HUES48 (cell line): ENCODE measurements around the gene FXR2.

Experiments used
- H3K27ac ChIP-seq: one replicate; pipeline ENCODE4 v1.7.0; 2013; ENCODE audit warnings: low read depth, low read length, inconsistent platforms
- H3K27me3 ChIP-seq: 2 replicates; pipeline ENCODE4 v1.6.1; 2013; ENCODE audit warnings: mild to moderate bottlenecking, low read length; ENCODE audit not compliant: control insufficient read depth, insufficient read depth
- H3K36me3 ChIP-seq: 2 replicates; pipeline ENCODE4 v1.6.1; 2013; ENCODE audit warnings: low read length; ENCODE audit not compliant: control insufficient read depth, insufficient read depth
- H3K4me1 ChIP-seq: 2 replicates; pipeline ENCODE4 v1.6.1; 2013; ENCODE audit warnings: mild to moderate bottlenecking, low read length; ENCODE audit not compliant: control insufficient read depth, insufficient read depth
- H3K4me3 ChIP-seq: 2 replicates; pipeline ENCODE4 v1.5.1; 2013; ENCODE audit warnings: mild to moderate bottlenecking, low read depth, low read length
- H3K9ac ChIP-seq: 2 replicates; pipeline ENCODE4 v1.6.1; 2013; ENCODE audit warnings: mild to moderate bottlenecking, low read depth, low read length, moderate library complexity
- H3K9me3 ChIP-seq: 2 replicates; pipeline ENCODE4 v1.6.1; 2013; ENCODE audit warnings: low read length; ENCODE audit not compliant: control insufficient read depth, insufficient read depth

FXR2 gene

GRCh38 chr17:7562208-7562605, 52.5 kb downstream of the FXR2 start:
- Histone ChIP-seq H3K4me1 (peaks cover 37% of the 10 kb centered on the region), H3K27ac (peak overlapping the region; percentile 91), H3K9me3 (no peaks in the 10 kb centered on the region), H3K9ac (peak overlapping the region; percentile 71), H3K36me3 (peaks cover 37% of the 10 kb centered on the region), H3K27me3 (no peaks in the 10 kb centered on the region), H3K4me3 (peak overlapping the region; percentile 70)

DNA sequence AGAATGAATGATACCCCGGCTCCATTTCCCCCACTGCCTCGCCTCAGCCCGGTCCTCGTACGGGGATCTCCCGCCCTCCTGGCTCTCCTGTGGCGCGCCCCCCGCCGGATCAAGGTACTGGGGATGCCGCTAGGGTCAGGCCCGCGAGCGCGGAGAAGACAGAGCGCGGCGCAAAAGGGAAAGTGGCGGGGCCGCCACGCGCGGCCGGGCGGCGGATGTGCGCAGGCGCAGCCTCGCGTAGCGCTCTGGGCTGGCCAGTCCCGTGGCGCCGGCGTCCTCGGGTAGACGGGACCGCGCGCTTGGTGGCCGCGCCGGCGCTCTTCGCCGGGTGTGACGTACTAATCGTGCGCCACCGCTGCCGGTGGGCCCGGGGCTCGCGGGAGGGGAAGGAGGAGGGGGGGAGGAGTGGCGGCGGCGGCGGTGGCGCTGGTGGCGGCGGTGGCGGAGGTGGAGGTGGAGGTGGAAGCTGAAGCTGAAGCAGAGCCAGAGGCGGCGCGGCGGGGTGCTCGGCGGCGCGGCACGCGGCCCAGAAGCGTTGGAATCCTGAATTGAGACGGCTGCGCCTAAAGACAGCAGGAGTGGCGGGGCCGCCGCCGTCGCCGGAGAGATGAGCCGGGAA, 53.0 kb downstream of the FXR2 start, which contains the start of gene SENP3:
TSS of gene SENP3 (plus strand) at position 331 of the 619 bp plus-strand sequence. CDS start 1,158 bp downstream, outside the sequence.
- Histone ChIP-seq H3K4me1 (peaks cover 42% of the 10 kb centered on the region), H3K9me3 (no peaks in the 10 kb centered on the region), H3K9ac (peak within 1 kb of the TSS; percentile 88), H3K27me3 (no peaks in the 10 kb centered on the region), H3K4me3 (peak within 1 kb of the TSS; percentile 70), H3K36me3 (peaks cover 32% of the 10 kb centered on the region), H3K27ac (peak within 1 kb of the TSS; percentile 91)

DNA sequence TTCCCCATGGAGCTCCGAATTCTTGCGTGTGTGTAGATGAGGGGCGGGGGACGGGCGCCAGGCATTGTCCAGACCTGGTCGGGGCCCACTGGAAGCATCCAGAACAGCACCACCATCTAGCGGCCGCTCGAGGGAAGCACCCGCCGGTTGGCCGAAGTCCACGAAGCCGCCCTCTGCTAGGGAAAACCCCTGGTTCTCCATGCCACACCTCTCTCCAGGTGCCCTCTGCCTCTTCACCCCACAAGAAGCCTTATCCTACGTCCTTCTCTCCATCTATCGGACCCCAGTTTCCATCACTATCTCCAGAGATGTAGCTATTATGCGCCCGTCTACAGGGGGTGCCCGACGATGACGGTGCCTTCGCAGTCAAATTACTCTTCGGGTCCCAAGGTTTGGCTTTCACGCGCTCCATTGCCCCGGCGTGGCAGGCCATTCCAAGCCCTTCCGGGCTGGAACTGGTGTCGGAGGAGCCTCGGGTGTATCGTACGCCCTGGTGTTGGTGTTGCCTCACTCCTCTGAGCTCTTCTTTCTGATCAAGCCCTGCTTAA, 53.6 kb downstream of the FXR2 start:
- Histone ChIP-seq H3K4me1 (peaks cover 43% of the 10 kb centered on the region), H3K4me3 (peak overlapping the region; percentile 70), H3K27me3 (no peaks in the 10 kb centered on the region), H3K9me3 (no peaks in the 10 kb centered on the region), H3K9ac (peak overlapping the region; percentile 88), H3K36me3 (peaks cover 28% of the 10 kb centered on the region), H3K27ac (peak overlapping the region; percentile 91)

DNA sequence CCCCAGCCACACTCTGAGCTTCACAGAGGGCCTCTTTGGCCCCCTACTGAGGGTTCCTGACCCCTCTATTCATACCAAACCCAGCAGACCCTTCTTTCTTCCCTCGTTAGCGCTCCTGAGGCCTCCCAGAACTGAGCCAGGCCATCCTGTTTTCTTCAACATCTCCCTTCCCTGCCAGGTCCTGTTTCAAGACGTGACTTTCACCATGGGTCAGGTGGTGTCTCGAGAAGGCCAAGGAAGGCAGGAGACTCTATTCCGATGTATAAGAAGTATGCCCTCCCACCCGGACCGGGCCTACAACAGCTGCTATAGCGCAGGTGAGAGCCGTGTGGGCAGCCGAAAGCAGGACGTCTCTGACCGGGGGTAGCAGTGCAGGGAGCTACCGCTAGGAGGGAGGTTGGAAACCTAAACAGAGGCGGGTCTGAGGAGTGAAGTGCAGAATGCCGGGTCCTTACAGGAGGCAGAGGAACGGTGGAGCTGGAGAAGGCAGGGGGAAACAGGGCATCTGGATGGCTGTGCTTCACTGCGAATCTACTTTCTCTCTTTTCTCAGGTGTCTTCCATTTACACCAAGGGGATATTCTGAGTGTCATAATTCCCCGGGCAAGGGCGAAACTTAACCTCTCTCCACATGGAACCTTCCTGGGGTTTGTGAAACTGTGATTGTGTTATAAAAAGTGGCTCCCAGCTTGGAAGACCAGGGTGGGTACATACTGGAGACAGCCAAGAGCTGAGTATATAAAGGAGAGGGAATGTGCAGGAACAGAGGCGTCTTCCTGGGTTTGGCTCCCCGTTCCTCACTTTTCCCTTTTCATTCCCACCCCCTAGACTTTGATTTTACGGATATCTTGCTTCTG, 54.3 kb downstream of the FXR2 start:
- Histone ChIP-seq H3K4me3 (peak overlapping the region; percentile 70), H3K4me1 (peaks cover 43% of the 10 kb centered on the region), H3K27me3 (no peaks in the 10 kb centered on the region), H3K36me3 (peaks cover 21% of the 10 kb centered on the region), H3K27ac (peak overlapping the region; percentile 91), H3K9ac (no peak overlapping the region), H3K9me3 (no peaks in the 10 kb centered on the region)

DNA sequence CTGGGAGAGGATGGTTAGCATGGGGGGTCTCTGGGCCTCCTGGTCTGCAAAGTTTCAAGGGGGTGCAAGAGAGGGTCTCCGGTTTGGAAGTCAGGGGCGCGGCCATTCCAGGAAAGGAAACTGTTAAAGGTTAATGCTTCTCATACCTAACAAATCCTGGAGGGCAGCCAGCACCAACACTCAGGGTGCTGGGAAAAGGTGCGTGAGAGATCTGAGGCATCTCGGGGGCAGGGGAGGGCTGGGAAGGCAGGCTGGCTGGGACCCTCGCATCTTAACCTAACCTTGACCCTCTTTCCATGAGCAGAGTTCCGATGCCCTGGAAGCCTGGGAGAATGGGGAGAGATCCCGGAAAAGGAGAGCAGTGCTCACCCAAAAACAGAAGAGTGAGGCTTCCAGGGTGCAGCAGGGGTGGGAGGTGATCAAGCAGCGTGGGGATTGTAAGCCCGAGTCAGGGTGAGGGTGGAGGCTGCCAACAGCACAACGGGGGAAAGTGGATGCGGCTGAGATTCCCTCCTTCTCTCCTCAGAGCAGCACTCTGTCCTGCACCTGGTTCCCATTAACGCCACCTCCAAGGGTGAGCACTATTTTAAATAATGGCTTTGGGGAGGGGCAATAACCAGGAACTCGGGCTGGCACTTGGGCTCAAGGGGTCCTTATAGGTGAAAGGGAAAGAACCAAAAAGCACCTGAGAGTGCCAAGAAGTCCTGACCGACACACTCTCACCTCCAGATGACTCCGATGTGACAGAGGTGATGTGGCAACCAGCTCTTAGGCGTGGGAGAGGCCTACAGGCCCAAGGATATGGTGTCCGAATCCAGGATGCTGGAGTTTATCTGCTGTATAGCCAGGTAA, 55.2 kb downstream of the FXR2 start:
- no peak overlapping the region for H3K27ac ChIP-seq
- H3K4me3 ChIP-seq: no peak overlapping the region
- peaks cover 43% of the 10 kb centered on the region for H3K4me1 ChIP-seq
- H3K9me3 ChIP-seq: no peaks in the 10 kb centered on the region
- H3K9ac ChIP-seq: no peak overlapping the region
- peaks cover 12% of the 10 kb centered on the region for H3K36me3 ChIP-seq
- no peaks in the 10 kb centered on the region for H3K27me3 ChIP-seq

GRCh38 chr17:7558544-7559319, 56.0 kb downstream of the FXR2 start, which contains the start of gene TNFSF13:
TNFSF13 (plus strand) TSS chr17:7558750; CDS start chr17:7559040, 290 bp downstream.
- H3K4me3 ChIP-seq: peak within 1 kb of the TSS; percentile 30; the same call in 1 of the 2 replicates
- H3K4me1 ChIP-seq: peaks cover 43% of the 10 kb centered on the region
- no peaks in the 10 kb centered on the region for H3K9me3 ChIP-seq
- H3K27ac ChIP-seq: peak within 1 kb of the TSS; percentile 50
- peak within 1 kb of the TSS; percentile 51; the same call in 1 of the 2 replicates for H3K9ac ChIP-seq
- no peaks in the 10 kb centered on the region for H3K27me3 ChIP-seq
- H3K36me3 ChIP-seq: peaks cover 4% of the 10 kb centered on the region

GRCh38 chr17:7557775-7558543, 56.7 kb downstream of the FXR2 start:
- peak overlapping the region; percentile 51; the same call in 1 of the 2 replicates for H3K9ac ChIP-seq

DNA sequence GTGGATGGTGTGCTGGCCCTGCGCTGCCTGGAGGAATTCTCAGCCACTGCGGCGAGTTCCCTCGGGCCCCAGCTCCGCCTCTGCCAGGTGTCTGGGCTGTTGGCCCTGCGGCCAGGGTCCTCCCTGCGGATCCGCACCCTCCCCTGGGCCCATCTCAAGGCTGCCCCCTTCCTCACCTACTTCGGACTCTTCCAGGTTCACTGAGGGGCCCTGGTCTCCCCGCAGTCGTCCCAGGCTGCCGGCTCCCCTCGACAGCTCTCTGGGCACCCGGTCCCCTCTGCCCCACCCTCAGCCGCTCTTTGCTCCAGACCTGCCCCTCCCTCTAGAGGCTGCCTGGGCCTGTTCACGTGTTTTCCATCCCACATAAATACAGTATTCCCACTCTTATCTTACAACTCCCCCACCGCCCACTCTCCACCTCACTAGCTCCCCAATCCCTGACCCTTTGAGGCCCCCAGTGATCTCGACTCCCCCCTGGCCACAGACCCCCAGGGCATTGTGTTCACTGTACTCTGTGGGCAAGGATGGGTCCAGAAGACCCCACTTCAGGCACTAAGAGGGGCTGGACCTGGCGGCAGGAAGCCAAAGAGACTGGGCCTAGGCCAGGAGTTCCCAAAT, 57.4 kb downstream of the FXR2 start:
- Histone ChIP-seq H3K27ac (no peak overlapping the region), H3K9ac (no peak overlapping the region), H3K4me3 (no peak overlapping the region), H3K4me1 (peaks cover 38% of the 10 kb centered on the region), H3K9me3 (no peaks in the 10 kb centered on the region), H3K27me3 (no peaks in the 10 kb centered on the region), H3K36me3 (no peaks in the 10 kb centered on the region)

More at GRCh38 chr17:7557775-7558543, 56.7 kb downstream of the FXR2 start:
- H3K27me3 ChIP-seq: no peaks in the 10 kb centered on the region
- H3K4me1 ChIP-seq: peaks cover 43% of the 10 kb centered on the region
- H3K4me3 ChIP-seq: peak overlapping the region; percentile 30; the same call in 1 of the 2 replicates
- H3K36me3 ChIP-seq: no peaks in the 10 kb centered on the region
- H3K9me3 ChIP-seq: no peaks in the 10 kb centered on the region
- H3K27ac ChIP-seq: peak overlapping the region; percentile 50

GRCh38 chr17:7556627-7557026, 58.1 kb downstream of the FXR2 start:
- Histone ChIP-seq H3K4me3 (no peak overlapping the region), H3K9me3 (no peaks in the 10 kb centered on the region), H3K9ac (no peak overlapping the region), H3K36me3 (no peaks in the 10 kb centered on the region), H3K27ac (no peak overlapping the region), H3K27me3 (no peaks in the 10 kb centered on the region), H3K4me1 (peaks cover 38% of the 10 kb centered on the region)
